HG03108 (cell line): ENCODE results near the gene SERPINE1.

ENCODE experiments used
- ATAC-seq: cut with Tn5 transposase; IDR thresholded peaks from one replicate; pipeline ENCODE4 v1.9.1; 2021; ENCODE audit warnings: moderate library complexity; ENCODE audit not compliant: unreplicated experiment

Gene SERPINE1

DNA sequence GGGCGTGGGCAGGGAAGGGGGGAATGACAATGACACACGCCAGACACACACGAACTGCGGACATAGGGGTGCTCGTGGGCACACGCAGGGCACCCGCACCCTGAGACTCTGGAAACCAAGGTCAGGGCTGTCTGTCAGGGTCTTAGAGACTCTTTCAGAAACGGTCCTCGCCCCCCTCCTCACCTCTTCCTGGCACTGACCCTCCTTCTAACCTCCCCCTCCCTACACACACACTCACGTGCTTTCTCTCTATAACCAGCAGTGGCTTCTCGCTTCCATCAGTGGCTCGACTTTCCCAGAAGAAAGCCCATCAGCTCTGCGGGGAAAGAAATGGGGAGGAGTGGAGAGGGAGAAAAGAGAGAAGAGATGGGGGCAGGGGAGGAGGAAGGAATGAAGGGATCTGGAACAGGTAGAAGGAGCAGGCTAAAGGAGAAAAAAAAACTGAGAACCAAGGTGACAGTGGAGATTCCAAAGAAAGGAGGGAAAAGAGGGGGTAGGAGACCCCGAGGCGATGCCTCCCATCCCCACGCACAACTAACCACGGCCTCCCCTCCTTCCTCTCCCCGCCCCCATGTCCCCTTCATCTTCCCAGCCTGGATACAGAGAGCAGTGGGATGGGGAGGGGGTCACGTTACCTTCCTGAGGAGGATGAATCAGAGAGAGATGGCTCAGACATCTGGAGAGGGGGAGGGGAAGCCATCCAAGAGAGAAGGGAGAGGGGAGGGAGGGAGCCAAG, 40.2 kb downstream of the SERPINE1 start:
- ATAC-seq, result no peak

GRCh38 chr7:101167645-101168411, 40.9 kb downstream of the SERPINE1 start:
- ATAC-seq, result no peak

DNA sequence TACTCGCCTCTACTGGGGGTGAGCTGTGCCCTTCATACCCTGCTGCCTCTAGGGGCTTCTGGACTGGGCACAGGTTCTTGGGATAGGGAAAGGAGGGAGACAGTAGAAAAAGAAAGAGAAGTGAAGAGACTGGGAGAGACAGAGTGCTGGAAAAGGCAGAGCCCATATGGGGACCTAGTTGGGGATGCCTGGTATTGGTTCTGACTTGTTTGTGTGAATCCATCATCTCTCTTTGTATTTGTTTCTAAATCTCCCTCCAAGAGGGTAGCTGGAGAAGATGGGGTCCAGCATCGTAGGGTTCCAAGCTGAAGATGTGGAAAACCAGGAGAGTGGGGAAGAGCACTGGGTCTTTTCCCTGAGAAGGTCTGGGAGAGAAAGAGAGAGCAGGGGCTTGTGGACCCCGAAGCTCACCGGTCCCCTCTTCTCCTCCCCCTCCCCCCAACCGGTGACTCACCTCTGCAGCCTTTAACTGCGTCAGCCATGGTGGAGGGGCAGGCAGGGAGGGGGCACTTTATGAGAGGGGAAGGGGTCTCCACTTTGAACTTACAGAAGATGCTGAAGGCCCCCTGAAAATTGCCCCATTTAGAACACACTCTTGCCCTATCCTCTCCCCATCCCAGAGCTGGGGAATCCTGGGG, 41.6 kb downstream of the SERPINE1 start:
- ATAC-seq, result no peak

- no peak for ATAC-seq
Observed at GRCh38 chr7:101169110-101169837, 42.4 kb downstream of the SERPINE1 start.

DNA sequence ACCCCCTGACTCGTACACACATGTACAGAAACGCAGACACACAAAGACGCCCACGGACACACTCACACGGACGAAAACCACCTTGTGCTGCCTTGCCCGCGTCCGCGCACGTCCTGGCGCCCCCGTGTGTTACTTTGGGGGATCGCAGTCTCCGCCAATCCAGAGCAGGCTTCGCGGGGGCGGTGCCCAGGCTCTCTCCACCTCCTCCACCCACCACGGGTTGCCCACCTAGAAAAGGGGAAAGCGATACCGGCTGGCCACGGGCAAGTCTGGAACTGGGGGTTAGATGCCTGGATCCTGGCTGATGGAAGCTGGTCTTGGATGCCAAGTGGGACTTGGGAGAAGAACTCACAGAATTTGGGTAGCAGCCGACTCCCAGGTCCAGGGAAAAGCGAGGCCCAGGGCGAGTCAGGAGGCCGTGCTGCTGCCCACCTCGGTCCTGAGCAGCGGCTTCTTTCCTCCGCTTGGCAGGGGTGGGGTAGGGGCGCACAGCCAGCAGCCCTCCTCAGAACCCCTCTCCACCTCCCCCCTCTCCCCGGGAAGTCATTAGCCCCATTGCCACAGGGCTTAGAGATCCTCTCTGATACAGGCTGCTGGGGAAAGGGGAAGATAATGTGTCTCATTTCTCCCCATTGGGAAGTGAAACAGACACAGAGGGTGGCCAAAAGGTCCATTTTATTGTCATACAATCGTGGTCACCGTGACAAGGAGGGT, 43.1 kb downstream of the SERPINE1 start:
- ATAC-seq, result no peak

GRCh38 chr7:101170617-101171441, 43.9 kb downstream of the SERPINE1 start:
- ATAC-seq, result no peak

DNA sequence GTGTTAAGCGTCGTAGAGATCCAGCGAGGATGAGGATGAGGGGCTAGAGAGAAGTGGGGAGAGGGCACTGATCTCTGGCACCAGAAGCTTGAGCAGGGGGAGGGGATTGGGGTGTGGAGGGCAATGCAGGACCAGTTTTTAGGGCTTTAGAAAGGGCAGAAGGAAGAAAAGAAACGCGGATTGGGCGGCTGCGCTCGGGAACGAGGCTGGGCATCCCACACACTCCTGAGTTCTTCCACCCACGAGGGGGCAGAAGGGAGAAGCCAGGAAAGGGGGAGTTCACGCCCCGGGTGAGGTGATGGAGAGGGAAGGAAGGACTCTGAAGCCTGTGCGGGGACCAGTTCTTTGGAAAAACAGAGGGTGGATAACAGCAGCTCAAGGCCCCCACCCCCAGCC, 44.5 kb downstream of the SERPINE1 start:
- ATAC-seq, result no peak

DNA sequence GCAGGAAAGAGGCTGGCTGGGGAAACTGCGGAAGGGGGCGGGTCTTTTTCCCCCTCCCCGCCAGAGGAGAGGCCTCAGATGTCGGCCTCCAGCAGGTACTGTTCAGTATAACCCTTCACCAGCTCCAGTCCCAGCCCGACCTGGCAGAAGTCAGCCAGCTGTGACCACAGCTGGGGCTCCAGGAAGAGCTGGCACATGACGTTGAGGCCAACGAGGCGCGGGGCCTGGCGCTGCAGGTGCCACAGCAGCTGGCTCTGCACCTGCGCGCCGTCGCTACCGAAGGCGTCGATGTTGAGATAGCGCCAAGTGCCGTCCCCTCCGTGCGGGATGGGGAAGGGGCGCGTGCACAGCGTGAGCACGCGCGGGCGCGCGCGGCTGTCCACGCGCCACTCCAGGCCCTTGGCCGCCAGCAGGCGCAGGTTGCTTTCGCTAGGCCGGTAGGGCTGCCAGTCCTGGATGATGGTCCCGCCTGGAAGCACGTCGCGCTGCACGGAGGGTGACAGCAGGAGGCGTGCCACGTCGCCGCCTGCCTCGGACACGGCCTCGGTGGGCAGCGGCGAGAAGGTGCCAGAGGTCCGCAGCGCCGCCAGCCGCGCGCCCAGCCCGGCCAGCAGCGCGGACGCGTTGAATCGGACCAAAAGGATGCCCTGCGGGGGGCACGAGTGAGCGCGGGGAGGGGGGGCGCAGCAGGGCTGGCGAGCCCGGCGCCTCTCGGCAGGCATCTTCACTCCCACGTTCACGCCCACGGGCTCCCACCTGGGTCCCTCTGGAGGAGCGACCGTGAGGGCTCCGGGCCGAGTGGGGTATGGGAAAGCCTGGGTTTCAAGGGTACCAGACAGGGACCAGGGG, 45.3 kb downstream of the SERPINE1 start:
- ATAC-seq, result no peak

GRCh38 chr7:101172854-101173751, 46.2 kb downstream of the SERPINE1 start:
- ATAC-seq, result no peak

GRCh38 chr7:101173752-101174244, 46.9 kb downstream of the SERPINE1 start:
- ATAC-seq, result no peak

- no peak for ATAC-seq
Observed at GRCh38 chr7:101174322-101174854, 47.5 kb downstream of the SERPINE1 start.

- no peak for ATAC-seq
Observed at GRCh38 chr7:101175664-101176063, 48.8 kb downstream of the SERPINE1 start.

GRCh38 chr7:101177644-101178043, 50.7 kb downstream of the SERPINE1 start:
- no peak for ATAC-seq

GRCh38 chr7:101179117-101179516, 52.2 kb downstream of the SERPINE1 start:
- ATAC-seq, result no peak

DNA sequence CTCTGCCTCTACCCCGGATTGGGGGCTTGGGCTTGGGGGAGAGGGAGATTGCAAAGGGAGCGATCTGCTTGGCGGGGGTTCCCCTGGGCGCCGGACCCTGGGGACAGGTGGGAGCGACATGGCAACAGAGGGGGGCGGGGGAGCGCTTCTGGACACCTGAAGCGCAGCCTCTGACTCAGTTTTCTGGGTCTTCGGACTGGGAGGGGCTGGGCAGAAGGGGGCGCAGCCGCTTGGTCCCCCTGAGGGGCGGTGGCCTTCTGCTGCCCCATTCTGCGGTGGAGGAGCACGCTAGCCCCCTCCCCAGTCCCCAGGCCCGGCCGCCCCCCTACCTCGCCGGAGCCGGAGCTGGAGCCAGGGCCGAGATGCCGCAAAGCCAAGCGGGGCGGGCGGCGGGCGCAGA, 52.8 kb downstream of the SERPINE1 start:
- ATAC-seq, result no peak

- ATAC-seq, result no peak
Observed at GRCh38 chr7:101180130-101180755, 53.3 kb downstream of the SERPINE1 start, which contains the start of gene NAT16. TSS of gene NAT16 (minus strand) at chr7:101180293. CDS start at chr7:101174807, 5,486 bp downstream.
